Esophagus squamous epithelium (tissue), 5 donors: ENCODE results near the gene GPSM3. TPM values are rescaled to one million over a fixed set of nuclear protein-coding genes. Genes with fewer than 3 reads are reported as not detected.

Source experiments
- DNase-seq: peaks from one replicate; lab custom pipeline; 2025; lab: John Stamatoyannopoulos, UW
- H3K27ac ChIP-seq, 4 donors: fragments of 200-600 bp; sonication (generic); one replicate each; pipeline ENCODE4 v1.5.1; 2016 to 2019; ENCODE audit warnings: mild to moderate bottlenecking in 1 of 4
- H3K27me3 ChIP-seq, 4 donors: fragments of 200-600 bp; sonication (generic); 1 replicate in 3 of 4; 2 replicates in 1 of 4; pipeline versions ENCODE4 v1.5.1 to v1.6.0; 2017 to 2021; ENCODE audit warnings: antibody characterized with exemption in 1 of 4
- H3K36me3 ChIP-seq, 3 donors: fragments of 200-600 bp; sonication (generic); one replicate each; pipeline ENCODE4 v1.5.1; 2016 to 2019
- H3K4me1 ChIP-seq, 3 donors: fragments of 200-600 bp; sonication (generic); one replicate each; pipeline ENCODE4 v1.5.1; 2017 to 2019
- H3K4me3 ChIP-seq, 4 donors: fragments of 200-600 bp; sonication (generic); 1 replicate in 3 of 4; 2 replicates in 1 of 4; pipeline ENCODE4 v1.5.1; 2016 to 2019; ENCODE audit warnings: mild to moderate bottlenecking in 2 of 4, moderate library complexity in 1 of 4
- H3K9me3 ChIP-seq, 3 donors: fragments of 200-600 bp; sonication (generic); one replicate each; pipeline ENCODE4 v1.5.1; 2016 to 2019
- POLR2A ChIP-seq, 4 donors: fragments of 450-650 bp; IDR thresholded peaks; one replicate each; pipeline ENCODE4 v1.6.1; 2017; ENCODE audit warnings: antibody characterized with exemption in 4 of 4, mild to moderate bottlenecking in 4 of 4, moderate library complexity in 3 of 4
- WGBS, 2 donors: methylation state at CpG; one replicate each; pipeline ENCODE4 v1.1.5; 2018; 5-methylcytosine and 5-hydroxymethylcytosine counted together
- intact Hi-C: fragments of 100-400 bp; cut with DNase I; formaldehyde crosslinking; loops from one replicate; pipeline ENCODE4 v1.15.0; 2022
- total RNA-seq, 4 donors: library from RNA; depleted of rRNA; stranded (reverse); fragments of >200 nt; gene quantifications; one replicate each; pipeline ENCODE4 v1.1.0, GENCODE V29; 2016
- TF ChIP-seq, protein P1 (sequence below), 6 experiments: fragments of 450-650 bp in 4 of 6; fragments of 200-600 bp in 2 of 6; sonication (generic) in 2 of 6; IDR thresholded peaks; one replicate each; pipeline ENCODE4 v1.5.1; 2016 to 2019; ENCODE audit warnings: antibody characterized with exemption in 6 of 6, mild to moderate bottlenecking in 4 of 6, moderate library complexity in 4 of 6
- donor health status: DM: yes; HTN: yes; CAD: no.

Gene GPSM3
- total RNA-seq, 4 donors from 2014 or later = 1.6 to 14.1 (median 6.5) TPM

- intact Hi-C loops = no loop called here
- peak overlapping the region in 3 of 4 donors; percentile 7 to 93 (median 9) for H3K27ac ChIP-seq
- peak overlapping the region in 2 of 4 donors; percentile 11 to 95 for H3K4me3 ChIP-seq
- peaks cover 0 to 16% (median 0%) of the 10 kb centered on the region in 4 donors for H3K27me3 ChIP-seq
- no peak for DNase-seq
- peaks cover 16 to 65% (median 19%) of the 10 kb centered on the region in 3 donors for H3K4me1 ChIP-seq
- TF ChIP-seq POLR2A (IDR thresholded peaks at IDR 0.05) = no peak
- TF ChIP-seq, protein P1, sequence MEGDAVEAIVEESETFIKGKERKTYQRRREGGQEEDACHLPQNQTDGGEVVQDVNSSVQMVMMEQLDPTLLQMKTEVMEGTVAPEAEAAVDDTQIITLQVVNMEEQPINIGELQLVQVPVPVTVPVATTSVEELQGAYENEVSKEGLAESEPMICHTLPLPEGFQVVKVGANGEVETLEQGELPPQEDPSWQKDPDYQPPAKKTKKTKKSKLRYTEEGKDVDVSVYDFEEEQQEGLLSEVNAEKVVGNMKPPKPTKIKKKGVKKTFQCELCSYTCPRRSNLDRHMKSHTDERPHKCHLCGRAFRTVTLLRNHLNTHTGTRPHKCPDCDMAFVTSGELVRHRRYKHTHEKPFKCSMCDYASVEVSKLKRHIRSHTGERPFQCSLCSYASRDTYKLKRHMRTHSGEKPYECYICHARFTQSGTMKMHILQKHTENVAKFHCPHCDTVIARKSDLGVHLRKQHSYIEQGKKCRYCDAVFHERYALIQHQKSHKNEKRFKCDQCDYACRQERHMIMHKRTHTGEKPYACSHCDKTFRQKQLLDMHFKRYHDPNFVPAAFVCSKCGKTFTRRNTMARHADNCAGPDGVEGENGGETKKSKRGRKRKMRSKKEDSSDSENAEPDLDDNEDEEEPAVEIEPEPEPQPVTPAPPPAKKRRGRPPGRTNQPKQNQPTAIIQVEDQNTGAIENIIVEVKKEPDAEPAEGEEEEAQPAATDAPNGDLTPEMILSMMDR (IDR thresholded peaks at IDR 0.05) = no peak
- WGBS, 2 donors = 70 to 86% methylated on average over 14 to 17 of the region's 55 CpGs
- H3K9me3 ChIP-seq = no peaks in the 10 kb centered on the region
- peaks cover 0 to 11% (median 0%) of the 10 kb centered on the region in 3 donors for H3K36me3 ChIP-seq
Measured at GRCh38 chr6:32149932-32150870, 42.2 kb downstream of the GPSM3 start.

- Histone ChIP-seq H3K4me1 (peaks cover 10 to 61% (median 13%) of the 10 kb centered on the region in 3 donors), H3K27me3 (peaks cover 0 to 16% (median 0%) of the 10 kb centered on the region in 4 donors), H3K9me3 (no peaks in the 10 kb centered on the region), H3K27ac (peak overlapping the region in 1 of 4 donors; percentile 30), H3K4me3 (peak overlapping the region; percentile 17 to 52 (median 48)), H3K36me3 (peaks cover 0 to 11% (median 0%) of the 10 kb centered on the region in 3 donors)
- no peak for DNase-seq
- intact Hi-C loops = no loop called here
- 44 to 61% methylated on average over 14 to 27 of the region's 47 CpGs for WGBS, 2 donors
- no peak for TF ChIP-seq POLR2A (IDR thresholded peaks at IDR 0.05)
- TF ChIP-seq, protein P1 (IDR thresholded peaks at IDR 0.05) = no peak
Measured at GRCh38 chr6:32149092-32149755, 43.2 kb downstream of the GPSM3 start.

DNA sequence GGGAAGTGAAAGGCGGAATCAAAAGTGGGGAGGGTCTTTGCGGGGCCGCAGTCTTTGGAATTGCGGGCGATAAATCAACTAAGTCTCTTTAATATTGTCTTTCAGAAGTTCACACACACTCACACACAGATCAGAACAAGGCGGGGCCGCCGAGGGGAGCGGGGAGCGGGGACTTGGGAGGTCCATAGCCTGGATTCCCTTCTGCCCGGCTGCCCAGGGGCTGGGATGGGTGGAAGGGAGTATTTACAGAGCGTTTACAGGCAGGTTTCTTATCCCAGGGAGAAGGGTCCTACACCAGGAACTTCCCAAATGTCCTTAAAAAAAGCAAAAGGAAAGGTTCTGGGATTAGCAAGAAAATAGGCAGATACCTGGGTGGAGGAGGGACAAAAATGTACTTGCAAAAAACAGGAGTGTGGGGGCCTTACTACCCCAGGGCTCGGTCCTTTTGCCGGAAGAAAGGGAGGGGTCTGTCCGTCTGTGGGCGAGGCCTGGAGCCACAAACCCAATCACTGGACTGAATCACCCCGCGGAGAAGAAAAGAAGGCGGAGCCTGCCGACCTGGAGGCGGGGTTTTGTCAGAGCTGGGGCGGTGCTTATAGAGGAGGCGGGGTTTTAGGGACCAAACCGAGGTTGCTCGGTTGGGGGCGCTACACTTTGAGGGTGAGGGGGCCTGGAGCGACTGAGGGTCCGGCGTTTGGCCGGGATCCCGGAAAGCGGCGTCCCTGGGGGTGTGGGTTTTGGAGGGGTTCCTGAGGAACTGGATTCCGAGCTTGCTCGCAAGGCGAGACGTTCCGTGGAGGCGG, 44.0 kb downstream of the GPSM3 start:
- peaks cover 10 to 65% (median 13%) of the 10 kb centered on the region in 3 donors for H3K4me1 ChIP-seq
- no peak for TF ChIP-seq POLR2A (IDR thresholded peaks at IDR 0.05)
- TF ChIP-seq, protein P1 (IDR thresholded peaks at IDR 0.05) = peak in 4 of 6 experiments; percentile 13 to 45 (median 22)
- intact Hi-C loops = no loop called here
- H3K27me3 ChIP-seq = peaks cover 0 to 16% (median 0%) of the 10 kb centered on the region in 4 donors
- WGBS, 2 donors = 20 to 31% methylated on average over 38 of the region's 39 CpGs
- peak overlapping the region; percentile 17 to 52 (median 48) for H3K4me3 ChIP-seq
- peak overlapping the region in 3 of 4 donors; percentile 10 to 69 (median 46) for H3K27ac ChIP-seq
- H3K9me3 ChIP-seq = no peaks in the 10 kb centered on the region
- DNase-seq = no peak
- peaks cover 0 to 11% (median 0%) of the 10 kb centered on the region in 3 donors for H3K36me3 ChIP-seq

- H3K36me3 ChIP-seq = peaks cover 0 to 11% (median 0%) of the 10 kb centered on the region in 3 donors
- no peaks in the 10 kb centered on the region for H3K9me3 ChIP-seq
- TF ChIP-seq, protein P1 (IDR thresholded peaks at IDR 0.05) = no peak
- TF ChIP-seq POLR2A (IDR thresholded peaks at IDR 0.05) = no peak
- intact Hi-C loops = no loop called here
- H3K27me3 ChIP-seq = peaks cover 0 to 16% (median 0%) of the 10 kb centered on the region in 4 donors
- no peak overlapping the region for H3K4me3 ChIP-seq
- H3K27ac ChIP-seq = no peak overlapping the region
- 89 to 96% methylated on average over 4 of the region's 4 CpGs for WGBS, 2 donors
- peaks cover 5 to 60% (median 6%) of the 10 kb centered on the region in 3 donors for H3K4me1 ChIP-seq
- DNase-seq = no peak
Measured at GRCh38 chr6:32147401-32148132, 44.9 kb downstream of the GPSM3 start.
